GM21515 (cell line): Measurements from ENCODE around the gene DOK5.

Source experiments
- ATAC-seq: cut with Tn5 transposase; IDR thresholded peaks from one replicate; pipeline ENCODE4 v1.9.1; 2021; ENCODE audit not compliant: unreplicated experiment

Gene DOK5

GRCh38 chr20:54555150-54555549 is 79.8 kb downstream of the DOK5 start:
- no peak for ATAC-seq

DNA sequence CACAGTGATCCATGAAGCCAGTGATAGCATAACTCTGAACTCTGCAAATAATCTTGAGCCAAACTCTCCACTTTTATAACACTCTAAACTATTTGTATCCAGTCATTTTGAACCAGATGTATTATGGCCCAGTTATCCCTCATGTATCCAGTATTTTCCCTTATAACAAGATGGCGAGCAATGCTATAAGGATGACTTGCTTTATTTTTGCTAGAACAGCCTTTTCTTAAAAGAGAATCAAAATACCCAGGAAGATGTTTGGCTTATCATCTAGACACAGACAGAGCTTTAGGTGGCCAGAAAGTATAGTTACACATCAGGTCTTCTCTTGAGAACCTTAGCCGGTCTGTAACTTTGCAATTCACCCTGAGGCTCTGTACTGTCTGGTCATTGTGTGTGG is 81.0 kb downstream of the DOK5 start:
- ATAC-seq = no peak

DNA sequence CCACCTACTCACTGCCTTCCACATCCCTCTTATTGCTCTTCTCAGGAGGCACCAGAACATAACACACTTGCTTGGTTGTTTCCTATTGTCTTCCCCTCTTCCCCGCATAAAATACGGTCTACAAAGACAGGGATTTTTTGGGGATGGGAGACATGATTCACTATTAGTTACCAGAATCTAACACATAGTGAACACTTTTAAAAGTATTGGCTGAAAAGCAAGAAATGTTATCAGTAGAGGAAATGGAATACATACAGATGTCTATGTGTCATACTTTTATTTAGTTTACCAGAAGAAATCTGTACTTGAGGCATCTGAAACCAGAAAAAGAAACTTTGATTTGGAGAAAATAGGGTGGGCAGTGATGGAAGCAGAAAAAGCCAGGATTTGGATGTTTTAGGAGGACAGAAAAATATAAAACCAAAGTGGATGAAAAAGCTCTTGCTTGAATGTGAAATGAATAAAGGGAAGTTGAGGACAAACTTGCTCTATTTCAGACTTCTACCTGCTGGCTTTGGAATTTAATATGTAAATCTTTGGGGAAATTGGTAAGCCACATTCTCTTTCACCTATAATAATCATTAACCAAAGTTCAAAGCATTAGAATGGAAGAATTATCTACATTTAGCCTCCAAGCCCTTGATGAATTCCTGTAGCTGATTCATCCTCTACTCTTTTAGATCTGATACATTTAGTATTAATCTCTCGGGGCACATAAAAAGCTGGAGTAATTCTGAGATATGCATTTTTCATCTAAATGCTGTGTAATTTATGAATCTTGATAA is 82.6 kb downstream of the DOK5 start:
- ATAC-seq = no peak

DNA sequence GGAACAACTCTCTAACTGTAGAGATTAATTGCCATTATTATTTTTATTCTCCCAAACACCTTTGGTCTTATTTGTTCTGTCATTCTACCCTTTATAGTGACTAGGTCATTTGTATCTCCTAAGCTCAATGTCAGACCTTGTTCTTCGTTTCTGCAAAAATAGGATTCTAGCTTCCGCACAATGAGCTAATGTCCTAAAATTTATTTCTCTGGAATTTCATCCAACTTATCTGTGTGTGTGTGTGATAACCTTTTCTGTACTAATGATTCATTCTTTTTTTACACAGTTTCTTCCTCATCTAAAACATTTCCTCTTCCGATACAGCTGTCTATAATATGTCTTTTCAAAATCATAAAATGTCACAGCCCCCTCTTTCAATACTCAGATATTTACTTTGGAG is 84.5 kb downstream of the DOK5 start:
- no peak for ATAC-seq

DNA sequence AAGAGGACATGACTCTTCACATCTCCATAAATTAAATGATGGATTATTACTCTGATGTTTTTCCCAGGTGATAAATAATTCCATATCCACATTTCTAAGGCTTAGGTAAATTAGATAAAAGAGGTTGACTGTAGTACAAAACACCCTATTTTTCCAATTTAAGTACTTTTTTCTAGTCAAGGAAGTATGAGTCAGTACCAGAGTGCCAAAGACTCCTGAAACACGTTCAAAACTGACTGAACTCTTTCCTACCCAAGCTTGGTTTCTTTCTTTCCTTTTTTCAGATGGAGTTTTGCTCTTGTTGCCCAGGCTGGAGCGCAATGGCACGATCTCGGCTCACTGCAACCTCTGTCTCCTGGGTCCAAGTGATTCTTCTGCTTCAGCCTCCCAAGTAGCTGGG is 85.0 kb downstream of the DOK5 start:
- no peak for ATAC-seq

- no peak for ATAC-seq
Observed at GRCh38 chr20:54565255-54565654, 89.9 kb downstream of the DOK5 start.

DNA sequence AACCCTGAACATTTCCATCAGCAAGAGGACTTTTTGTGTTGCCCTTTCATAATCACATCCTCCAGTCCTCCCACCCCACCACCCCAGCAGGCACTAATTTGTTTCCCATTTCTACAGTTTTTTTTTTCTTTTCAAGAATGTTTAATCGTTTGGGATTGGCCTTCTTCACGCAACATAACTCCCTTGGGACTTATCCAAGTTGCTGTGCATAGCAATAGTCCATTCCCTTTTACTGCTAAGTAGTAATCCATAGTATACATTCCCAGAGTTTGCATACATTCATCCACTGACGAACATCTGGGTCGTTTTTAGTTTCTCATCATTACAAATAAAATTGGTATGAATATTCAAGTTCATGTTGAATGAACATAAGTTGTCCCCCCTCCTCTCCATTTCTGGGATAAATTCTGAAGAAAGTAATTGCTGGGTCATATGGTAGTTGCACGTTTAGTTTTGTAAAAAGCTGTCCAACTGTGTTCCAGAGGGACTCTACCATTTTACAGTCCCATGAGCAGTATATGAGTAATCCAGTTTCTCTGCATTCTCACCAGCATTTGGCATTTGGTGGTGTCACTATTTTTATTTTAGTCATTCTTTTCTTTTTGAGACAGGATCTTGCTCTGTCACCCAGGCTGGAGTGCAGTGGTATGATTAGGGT is 90.8 kb downstream of the DOK5 start:
- no peak for ATAC-seq

DNA sequence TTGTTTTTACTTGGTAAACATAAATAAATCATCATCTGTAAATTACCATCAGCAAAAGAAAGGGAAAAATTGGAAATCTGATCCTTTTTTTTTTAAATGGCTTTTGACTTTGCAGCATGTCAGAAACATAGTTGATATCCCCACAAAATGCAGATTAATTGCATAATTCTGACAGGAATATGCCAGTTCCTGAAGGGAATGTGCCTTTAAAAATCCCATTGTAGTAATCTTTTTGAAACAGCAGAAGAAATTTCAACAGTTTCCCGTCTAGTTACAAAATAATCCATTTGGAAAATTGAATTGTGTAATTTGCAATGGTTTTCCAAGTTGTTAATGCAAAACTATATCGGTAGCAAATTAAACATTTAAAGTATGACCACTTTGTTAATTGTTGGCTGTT is 95.2 kb downstream of the DOK5 start:
- ATAC-seq = no peak

- ATAC-seq = no peak
Observed at GRCh38 chr20:54572665-54573435, 97.5 kb downstream of the DOK5 start.

GRCh38 chr20:54573838-54574237 is 98.4 kb downstream of the DOK5 start:
- ATAC-seq = no peak

- ATAC-seq = no peak
Observed at GRCh38 chr20:54576518-54576917, 101.1 kb downstream of the DOK5 start.

DNA sequence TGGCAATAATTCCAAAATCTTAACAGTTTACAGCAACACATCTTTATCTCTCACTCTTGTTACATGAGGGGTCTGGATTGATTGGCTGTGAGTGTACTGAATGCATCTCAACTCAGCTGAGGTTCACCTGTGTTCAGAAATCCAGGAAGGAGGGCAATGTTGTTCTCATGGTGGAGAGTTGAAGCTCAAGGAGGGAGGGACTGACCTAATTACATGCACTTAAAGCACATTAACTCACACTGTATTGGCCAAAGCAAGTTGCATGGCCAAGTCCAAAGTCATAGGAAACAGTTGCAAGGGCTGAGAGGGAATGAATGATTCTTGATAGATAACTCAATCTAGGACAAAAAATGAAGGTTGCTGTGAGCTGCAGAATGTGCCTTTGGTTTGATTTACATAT is 102.2 kb downstream of the DOK5 start:
- no peak for ATAC-seq

- ATAC-seq = no peak
Observed at GRCh38 chr20:54585217-54585616, 109.8 kb downstream of the DOK5 start.

GRCh38 chr20:54587408-54587807 is 112.0 kb downstream of the DOK5 start:
- ATAC-seq = no peak

DNA sequence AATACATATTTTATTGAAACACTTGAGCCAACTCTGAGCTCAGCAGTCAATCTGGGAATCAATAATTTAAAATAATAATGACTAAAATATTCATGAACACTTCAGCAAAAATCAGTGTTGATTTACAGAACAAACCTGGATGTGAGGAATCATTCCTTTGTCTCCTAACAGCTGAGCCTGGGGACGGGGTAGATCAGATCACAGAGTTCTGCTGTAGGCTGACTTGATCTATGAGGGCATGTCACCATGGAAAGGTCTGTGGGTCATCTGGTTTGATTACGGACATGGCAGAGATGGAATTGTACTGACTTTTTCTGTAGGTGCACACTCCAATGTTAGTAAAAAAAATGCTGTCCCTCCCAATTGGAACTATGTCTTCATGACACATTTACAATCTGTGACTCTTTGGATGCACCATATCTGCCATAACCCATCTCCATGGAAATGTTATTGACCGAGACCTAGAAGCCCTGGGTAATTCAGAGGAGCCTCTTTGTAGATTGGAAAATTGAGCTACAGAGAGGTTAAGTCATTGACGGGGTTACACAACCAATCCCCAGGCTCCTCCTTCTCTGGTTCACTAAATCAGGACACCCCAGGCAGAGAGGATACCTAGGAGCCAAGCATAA is 114.1 kb downstream of the DOK5 start:
- ATAC-seq = no peak

GRCh38 chr20:54590856-54591255 is 115.5 kb downstream of the DOK5 start:
- no peak for ATAC-seq

GRCh38 chr20:54596651-54597050 is 121.3 kb downstream of the DOK5 start:
- ATAC-seq = no peak

GRCh38 chr20:54598352-54598751 is 123.0 kb downstream of the DOK5 start:
- ATAC-seq = no peak

- no peak for ATAC-seq
Observed at GRCh38 chr20:54600634-54601033, 125.2 kb downstream of the DOK5 start.

DNA sequence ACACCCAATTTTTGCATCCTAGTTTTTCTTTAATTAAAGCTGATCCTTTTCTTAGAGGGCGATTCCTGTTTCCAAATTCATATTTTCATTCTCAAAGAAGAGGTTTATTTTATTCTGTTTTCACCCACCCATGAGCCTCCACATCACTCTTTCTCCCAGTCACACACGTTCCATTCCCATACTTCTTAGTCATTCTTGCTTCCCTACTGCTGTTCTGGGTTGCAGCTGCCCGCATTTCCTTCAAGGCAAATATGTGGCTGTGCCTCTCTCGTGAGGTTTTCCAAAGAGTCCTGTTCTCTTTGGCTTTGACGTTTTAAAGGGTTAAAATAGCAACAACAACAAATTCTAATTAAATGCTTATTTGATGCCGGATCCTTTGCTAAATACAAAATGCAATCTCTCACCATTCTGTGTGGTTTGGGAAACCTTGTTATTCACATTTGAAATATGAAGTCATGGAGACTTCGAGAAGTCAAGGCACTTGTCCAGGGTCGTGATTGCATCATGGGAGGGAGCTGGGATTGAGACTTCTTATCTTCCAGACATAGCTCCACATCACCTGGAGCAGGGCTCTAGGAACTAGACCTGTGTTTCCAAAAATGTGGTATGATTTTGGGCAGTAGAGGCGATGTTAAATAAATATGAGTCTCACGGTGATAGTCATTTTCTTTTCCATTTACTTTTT is 126.6 kb downstream of the DOK5 start:
- no peak for ATAC-seq

GRCh38 chr20:54605319-54605718 is 129.9 kb downstream of the DOK5 start:
- no peak for ATAC-seq
